HFF-Myc (cell line): ENCODE measurements around the gene CAT.

Experiments
- DNase-seq: peaks from one replicate; pipeline ENCODE4 v3.0.0-alpha.2; 2011; ENCODE audit warnings: low read depth; ENCODE audit errors: extremely low read depth
- H3K4me3 ChIP-seq: replicated peaks from 2 replicates; pipeline ENCODE4 v1.5.1; 2011; ENCODE audit warnings: low read depth, mild to moderate bottlenecking, control low read depth, low read length
- TF ChIP-seq, protein P1 (sequence below): IDR thresholded peaks from 2 replicates; pipeline ENCODE4 v1.5.1; 2012; ENCODE audit warnings: mild to moderate bottlenecking, low read depth, low read length, control low read depth; ENCODE audit errors: missing control alignments

CAT gene

DNA sequence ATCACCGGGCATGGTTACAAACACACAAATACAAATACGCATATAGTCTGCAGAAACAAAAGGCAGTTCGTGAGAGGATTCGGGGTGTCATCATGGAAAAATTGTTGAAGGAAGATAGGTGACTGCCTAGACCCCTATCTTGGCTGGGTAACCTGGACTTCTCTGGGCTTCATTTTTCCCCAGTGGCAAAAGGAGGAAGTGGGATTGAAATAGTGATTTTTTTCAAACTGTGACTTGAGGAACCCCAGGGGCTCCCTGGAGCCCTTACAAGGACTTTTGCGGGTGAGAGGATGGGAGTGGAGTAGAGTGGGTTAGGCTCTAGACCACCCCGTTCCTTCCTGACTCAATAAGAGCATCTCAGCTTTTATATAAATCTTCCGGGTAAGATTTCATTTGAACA, 75.9 kb downstream of the CAT start:
- H3K4me3 ChIP-seq, result no peak overlapping the region

DNA sequence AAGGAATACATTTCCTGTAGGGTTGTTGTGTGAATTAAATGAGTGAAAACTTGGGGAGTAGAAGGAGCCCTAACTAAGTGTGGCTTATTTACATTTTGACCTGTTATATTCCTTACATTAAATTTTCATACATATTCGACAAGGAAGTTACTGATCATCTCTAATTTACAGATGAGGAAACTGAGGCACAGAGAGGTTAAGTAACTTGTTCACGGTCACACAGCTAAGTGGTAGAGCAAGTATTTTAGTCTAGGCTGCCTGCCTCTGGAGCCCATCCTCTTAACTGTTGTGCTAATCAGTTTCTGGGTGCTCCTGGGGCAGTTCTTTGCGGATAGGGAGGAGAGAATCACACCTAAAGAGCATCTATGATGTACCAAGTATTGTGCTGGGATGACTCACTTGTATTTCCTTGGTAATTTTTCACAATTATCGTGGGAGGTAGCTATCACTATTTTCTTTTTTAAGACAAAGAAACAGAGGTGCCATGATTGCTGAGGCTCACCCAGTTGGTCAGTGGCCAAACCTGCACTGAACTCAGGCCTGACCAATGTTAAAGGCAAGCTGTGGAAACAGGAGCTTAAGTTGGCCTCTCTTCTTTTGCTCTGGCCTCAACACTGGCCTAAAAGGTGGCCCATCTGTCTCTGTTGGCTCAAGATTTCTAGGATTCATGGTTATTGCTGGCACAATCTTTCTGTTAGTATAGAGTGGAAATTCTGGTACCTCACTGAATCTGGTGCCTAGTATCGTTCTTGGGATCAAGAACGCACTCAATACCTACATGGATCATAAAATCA, 77.7 kb downstream of the CAT start:
- DNase-seq, result no peak
- TF ChIP-seq, protein P1, sequence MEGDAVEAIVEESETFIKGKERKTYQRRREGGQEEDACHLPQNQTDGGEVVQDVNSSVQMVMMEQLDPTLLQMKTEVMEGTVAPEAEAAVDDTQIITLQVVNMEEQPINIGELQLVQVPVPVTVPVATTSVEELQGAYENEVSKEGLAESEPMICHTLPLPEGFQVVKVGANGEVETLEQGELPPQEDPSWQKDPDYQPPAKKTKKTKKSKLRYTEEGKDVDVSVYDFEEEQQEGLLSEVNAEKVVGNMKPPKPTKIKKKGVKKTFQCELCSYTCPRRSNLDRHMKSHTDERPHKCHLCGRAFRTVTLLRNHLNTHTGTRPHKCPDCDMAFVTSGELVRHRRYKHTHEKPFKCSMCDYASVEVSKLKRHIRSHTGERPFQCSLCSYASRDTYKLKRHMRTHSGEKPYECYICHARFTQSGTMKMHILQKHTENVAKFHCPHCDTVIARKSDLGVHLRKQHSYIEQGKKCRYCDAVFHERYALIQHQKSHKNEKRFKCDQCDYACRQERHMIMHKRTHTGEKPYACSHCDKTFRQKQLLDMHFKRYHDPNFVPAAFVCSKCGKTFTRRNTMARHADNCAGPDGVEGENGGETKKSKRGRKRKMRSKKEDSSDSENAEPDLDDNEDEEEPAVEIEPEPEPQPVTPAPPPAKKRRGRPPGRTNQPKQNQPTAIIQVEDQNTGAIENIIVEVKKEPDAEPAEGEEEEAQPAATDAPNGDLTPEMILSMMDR, result no peak
- no peak overlapping the region for H3K4me3 ChIP-seq

More for the DNA sequence above, 75.9 kb downstream of the CAT start:
- DNase-seq, result no peak
- TF ChIP-seq, protein P1, result no peak

DNA sequence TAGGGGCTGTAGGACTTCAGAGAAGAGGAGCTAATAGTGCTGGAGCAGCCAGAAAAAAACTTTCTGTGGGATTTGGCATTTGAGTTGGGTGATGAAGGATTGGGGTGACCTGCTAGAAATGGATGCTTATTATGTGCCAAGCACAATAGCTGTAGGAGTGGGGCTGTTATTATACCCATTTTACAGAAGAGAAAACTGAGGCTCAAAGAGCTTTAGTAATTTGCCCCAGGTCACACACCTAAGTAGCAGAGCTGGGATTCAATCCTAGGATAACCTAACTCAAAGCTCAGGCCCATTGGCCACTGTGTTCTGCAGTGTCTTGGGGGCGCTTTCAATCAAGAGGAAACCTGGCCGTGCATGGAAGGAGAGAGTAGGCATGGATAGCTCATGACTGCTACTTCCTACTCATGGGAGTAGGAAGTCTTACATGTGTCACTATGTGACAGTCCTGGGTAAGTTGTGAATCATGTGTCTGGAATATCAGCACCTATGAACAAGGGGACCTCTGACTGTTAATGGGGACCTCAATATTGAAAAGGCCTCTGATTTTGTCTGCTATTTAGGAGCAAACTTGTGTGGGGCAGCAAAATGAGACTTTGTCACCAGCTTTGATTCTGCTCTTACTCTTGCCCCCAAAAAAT, 81.0 kb downstream of the CAT start:
- TF ChIP-seq, protein P1, result no peak

DNA sequence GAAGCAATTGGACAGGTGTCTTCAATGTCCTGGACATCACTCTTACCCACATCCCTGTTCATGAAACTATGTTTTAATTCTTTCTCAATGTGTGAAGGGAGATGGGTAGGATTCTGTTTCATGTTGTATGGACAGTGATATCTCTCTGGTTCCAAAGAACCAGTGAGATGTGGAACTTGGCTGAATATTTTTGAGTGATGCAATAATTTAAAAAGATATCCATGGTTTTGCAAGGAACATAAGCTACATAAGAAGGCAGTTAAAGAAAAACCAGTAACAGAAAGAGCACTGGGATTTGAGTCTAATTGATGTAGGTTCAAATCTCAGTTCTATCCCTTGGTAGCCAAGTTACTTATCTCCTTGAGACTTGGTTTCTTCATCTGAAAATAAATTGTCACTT, 82.5 kb downstream of the CAT start:
- H3K4me3 ChIP-seq, result no peak overlapping the region
- no peak for DNase-seq
- TF ChIP-seq, protein P1, result no peak

More for the DNA sequence above, 81.0 kb downstream of the CAT start:
- no peak for DNase-seq
- H3K4me3 ChIP-seq, result no peak overlapping the region
